HG02623 (cell line): ENCODE data around the gene PRSS33.

Experiments used
- ATAC-seq: cut with Tn5 transposase; IDR thresholded peaks from one replicate; pipeline ENCODE4 v1.9.1; 2021; ENCODE audit warnings: moderate library complexity; ENCODE audit not compliant: unreplicated experiment

Gene PRSS33

DNA sequence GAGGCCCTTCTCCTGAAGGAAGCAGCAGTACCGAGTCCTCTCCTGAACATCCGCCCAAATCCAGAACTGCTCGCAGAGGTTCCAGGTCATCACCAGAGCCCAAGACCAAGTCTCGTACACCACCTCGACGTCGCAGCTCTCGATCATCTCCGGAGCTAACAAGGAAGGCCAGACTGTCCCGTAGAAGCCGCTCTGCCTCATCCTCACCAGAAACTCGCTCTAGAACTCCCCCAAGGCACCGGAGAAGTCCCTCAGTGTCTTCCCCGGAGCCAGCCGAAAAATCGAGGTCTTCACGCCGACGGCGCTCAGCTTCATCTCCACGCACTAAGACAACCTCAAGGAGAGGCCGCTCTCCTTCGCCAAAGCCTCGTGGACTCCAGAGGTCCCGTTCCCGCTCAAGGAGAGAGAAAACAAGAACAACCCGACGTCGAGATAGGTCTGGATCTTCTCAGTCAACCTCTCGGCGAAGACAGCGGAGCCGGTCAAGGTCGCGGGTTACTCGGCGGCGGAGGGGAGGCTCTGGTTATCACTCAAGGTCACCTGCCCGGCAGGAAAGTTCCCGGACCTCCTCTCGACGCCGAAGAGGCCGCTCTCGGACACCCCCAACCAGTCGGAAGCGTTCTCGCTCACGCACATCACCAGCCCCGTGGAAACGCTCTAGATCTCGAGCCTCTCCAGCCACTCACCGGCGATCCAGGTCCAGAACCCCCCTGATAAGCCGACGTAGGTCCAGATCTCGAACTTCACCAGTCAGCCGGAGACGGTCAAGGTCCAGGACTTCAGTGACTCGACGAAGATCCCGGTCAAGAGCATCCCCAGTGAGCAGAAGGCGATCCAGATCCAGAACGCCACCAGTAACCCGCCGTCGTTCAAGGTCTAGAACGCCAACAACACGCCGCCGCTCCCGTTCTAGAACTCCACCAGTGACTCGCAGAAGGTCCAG, 21.6 kb downstream of the PRSS33 start:
- no peak for ATAC-seq

DNA sequence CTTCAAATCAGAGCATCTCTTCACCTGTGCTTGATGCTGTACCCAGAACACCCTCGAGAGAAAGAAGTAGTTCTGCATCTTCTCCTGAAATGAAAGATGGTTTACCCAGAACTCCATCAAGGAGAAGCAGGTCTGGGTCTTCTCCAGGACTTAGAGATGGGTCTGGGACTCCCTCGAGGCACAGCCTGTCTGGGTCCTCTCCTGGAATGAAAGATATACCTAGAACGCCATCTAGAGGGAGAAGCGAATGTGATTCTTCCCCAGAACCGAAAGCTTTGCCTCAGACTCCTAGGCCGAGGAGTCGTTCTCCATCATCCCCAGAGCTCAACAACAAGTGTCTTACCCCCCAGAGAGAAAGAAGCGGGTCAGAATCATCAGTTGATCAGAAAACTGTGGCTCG, 22.6 kb downstream of the PRSS33 start:
- ATAC-seq: no peak

- ATAC-seq: no peak
Measured at GRCh38 chr16:2763173-2763572, 24.2 kb downstream of the PRSS33 start.

GRCh38 chr16:2762711-2763110, 24.6 kb downstream of the PRSS33 start:
- ATAC-seq: no peak

DNA sequence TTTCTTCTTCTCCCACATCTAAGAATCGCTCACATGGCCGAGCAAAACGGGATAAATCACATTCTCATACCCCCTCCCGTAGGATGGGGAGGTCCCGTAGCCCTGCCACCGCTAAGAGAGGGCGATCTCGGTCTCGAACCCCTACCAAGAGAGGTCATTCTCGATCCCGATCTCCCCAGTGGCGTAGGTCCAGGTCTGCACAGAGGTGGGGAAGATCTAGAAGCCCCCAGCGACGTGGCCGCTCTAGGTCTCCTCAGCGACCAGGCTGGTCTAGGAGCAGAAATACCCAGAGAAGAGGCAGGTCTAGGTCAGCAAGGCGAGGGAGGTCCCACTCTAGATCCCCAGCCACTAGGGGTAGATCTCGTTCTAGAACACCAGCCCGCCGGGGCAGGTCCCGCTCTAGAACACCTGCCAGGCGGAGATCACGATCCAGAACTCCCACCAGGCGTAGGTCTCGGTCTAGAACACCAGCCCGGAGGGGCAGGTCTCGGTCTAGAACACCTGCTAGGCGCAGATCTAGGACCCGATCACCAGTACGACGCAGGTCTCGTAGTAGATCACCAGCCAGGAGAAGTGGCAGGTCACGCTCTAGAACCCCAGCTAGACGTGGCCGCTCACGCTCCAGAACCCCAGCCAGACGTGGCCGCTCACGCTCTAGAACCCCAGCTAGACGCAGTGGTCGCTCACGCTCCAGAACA, 25.3 kb downstream of the PRSS33 start:
- ATAC-seq: no peak

GRCh38 chr16:2761472-2761871, 25.9 kb downstream of the PRSS33 start:
- ATAC-seq: no peak

DNA sequence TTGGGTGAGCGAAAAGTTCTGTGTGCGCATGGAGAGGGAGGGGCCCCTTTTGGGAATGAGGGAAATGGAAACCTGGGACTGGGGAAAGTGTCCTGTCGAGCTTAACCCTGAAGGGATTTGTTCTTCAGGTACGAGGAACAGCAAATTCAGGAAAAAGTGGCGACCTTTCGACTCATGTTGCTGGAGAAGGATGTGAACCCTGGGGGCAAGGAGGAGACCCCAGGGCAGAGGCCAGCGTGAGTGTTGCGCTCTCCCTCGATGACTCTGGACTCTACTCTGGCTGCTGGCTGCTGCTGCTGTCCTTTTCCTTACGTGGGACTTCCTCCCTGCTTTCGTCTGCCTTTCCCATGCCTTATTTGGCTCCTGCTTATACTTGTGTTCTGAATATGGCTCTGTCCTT, 30.0 kb downstream of the PRSS33 start:
- ATAC-seq: no peak

DNA sequence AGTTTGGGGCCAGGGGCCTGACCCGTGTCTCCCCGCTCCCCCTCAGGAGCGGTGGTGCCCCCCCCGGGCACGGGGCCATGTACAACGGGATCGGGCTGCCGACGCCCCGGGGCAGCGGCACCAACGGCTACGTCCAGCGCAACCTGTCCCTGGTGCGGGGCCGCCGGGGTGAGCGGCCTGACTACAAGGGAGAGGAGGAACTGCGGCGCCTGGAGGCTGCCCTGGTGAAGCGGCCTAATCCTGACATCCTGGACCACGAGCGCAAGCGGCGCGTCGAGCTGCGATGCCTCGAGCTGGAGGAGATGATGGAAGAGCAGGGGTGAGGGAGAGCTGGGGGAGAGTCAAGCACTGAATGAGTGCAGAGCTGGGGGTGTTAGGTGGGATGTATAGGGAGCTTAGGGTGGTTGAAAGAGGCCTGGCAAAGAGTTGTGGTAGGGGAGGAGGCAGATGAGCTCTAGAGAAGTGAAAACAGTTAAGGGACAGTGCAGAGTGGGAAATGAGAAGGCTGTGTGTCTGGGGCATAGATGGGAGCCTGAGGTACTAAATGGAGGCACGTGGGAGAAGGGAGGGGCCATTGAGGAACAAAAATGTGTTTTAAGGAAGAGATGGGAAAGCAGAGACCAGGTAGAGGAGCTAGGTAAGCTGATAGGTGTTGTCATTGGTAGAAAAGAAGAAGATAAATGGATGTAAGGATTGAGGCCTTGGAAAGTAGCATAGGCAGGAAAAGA, 30.9 kb downstream of the PRSS33 start:
- no peak for ATAC-seq

DNA sequence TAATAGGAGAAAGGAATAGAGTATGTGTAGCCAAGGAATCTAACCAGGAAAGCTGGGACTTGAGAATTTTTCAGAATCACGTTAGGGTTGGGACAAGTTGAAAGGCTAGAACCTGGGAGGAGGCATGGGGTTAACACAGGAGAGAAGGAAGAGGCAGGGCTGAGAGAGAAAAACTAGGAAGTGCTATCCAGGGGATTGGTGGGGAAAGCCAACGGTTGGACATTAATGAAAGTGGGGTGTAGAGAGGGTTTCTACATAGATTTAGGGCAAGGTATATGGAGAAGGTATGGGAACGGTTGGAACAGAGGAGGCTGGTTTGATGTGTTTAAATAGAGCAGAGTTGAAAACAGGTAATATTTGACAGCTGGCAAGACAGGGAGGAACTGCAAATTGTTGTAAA, 32.2 kb downstream of the PRSS33 start:
- no peak for ATAC-seq

GRCh38 chr16:2753733-2754020, 33.7 kb downstream of the PRSS33 start:
- no peak for ATAC-seq

DNA sequence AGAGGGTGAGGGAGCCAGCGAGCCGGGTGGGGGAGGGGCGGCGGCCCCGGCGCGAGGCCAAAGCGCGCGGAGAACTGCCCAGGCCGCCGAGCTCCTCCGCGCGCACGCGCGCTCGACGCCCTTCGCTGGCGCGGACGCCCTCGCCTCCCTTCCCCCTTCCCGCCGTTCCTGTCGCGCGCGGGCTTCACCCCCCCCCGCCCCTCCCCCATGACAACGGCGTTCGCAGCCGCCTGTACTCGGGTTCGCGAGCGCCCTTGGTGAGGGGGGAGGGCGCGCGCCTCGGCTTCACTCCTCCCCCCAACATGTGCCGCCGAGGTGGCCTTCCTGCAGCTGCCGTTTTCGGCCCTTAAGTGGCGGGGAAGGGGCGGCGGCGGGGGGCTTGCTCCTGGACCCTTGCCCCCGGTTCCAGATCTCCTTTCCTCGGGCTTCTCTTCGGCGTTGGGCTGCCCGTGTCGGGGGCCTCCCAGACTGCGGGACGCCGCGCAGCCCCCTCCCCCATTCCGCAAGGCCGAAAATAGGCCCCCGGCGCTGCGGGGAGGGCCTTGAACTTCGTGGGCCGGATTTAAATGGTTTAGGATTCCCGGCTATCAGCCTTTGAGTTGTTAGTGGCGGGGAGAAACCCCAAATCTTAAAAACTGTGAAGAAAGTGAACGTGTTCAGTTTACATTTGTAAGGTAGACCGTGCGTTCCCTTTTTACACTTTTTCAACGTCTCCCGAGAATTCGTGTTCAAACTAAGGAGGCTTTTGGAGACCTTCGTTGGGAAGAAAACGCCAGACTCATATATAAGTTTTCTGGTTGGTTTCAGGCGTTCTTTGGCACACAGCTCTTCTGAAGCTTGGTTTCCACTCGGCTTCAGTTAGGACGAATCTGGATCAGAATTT, 34.3 kb downstream of the PRSS33 start:
- ATAC-seq: peak; percentile 34

DNA sequence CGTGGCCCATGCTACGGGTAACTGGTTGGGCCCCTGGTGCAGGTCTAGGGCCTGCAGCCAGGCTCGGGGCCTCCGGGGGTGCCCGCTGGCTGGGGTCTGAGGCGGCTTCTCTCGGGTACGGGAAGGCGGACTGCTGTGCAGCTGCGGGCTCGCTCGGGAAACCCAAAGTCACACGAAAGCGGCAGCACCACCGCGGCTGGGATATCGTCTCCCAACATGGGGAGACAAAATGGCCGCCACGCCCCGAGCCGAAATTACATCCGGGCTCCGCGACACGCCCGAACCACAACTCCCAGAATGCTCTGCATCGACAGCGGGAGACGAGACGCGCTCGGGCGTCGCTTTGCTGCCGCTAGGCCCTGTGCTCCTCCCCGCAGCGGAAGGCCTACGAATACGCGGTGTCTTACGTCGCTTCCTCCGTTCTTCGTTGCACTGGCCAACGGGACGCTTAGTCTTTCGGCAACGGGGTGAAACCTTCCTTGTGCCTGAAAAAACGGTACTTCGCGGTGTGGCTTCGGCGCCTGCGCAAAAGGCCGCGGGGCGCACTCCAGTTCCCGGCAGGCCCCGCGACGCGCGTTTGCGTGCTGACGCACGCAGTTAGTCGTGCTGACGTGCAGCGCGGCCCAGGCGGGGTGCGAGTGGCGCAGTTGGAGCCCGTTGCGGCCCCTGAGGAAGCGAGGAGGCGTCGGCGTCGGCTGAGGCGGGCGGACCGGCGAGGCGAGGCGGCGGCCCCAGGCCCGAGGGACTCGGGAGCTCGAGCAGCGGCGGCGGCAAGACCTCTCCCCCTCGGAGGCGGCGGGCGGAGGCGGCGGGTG, 35.1 kb downstream of the PRSS33 start, which contains the start of gene SRRM2:
Gene SRRM2 (plus strand): TSS at position 604 of the 815 bp plus-strand sequence. CDS start 3,727 bp downstream, outside the sequence.
- ATAC-seq: peak; percentile 82

DNA sequence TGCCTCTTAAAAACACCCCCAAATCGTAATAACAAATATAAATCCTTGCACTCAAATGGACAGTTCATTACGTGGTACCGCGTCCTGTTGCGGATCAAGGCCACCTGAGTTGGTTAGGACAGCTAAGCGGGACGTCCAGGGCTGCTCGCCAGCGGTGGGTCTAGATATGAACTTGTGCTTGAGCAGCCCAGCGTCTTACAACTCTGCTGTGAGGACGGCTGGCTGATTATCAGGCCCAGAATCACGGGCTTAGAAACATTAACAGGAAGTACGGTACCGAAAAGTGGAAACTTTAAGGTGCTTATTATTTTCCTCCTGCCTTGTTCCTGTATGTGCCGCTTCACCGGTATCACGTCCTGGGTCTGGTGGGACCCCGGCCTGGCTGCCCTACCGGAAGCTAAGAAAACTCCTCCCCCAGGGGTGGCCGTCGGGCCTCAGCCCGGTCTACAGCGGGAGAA, 35.8 kb downstream of the PRSS33 start:
- ATAC-seq: no peak

DNA sequence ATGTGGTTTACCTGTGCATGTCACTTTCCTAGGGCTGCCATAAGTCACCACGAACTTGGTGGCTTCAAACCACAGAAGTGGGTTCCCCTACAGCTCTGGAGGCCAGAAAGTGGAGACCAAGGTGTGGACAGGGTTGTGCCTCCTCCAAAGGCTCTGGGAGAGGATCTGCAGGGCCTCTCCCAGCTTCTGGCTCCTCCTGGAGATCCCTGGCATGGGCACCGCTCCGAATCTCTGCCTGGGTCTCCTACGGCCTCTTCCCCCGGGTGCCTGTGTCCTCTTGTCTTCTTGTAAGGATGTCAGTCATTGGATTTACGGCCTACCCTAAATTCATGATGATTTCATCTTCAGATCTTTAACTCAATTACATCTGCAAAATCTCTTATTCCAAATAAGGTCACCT, 37.4 kb downstream of the PRSS33 start:
- no peak for ATAC-seq

DNA sequence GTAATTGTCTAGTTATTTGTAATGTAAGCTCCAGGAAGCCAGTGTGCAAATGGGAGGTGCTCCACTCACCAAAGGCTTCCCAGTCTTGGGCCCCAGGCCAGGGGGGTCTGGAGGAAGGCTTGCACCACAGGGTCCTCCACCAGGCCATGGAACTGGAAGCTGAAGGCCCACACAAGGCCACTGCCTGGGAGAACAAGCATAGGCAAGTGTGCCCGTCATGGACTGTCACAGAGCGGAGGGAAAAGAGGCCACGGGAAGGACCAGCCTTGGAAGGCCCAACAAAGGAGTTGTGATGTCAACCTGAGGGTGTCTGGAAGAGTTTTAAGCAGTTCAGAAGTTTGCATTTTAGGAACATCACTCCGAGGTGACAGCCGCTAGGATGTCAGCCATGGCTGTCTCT, 37.9 kb downstream of the PRSS33 start:
- no peak for ATAC-seq

GRCh38 chr16:2748757-2749455, 38.5 kb downstream of the PRSS33 start:
- no peak for ATAC-seq

- ATAC-seq: no peak
Measured at GRCh38 chr16:2745961-2746360, 41.4 kb downstream of the PRSS33 start.

DNA sequence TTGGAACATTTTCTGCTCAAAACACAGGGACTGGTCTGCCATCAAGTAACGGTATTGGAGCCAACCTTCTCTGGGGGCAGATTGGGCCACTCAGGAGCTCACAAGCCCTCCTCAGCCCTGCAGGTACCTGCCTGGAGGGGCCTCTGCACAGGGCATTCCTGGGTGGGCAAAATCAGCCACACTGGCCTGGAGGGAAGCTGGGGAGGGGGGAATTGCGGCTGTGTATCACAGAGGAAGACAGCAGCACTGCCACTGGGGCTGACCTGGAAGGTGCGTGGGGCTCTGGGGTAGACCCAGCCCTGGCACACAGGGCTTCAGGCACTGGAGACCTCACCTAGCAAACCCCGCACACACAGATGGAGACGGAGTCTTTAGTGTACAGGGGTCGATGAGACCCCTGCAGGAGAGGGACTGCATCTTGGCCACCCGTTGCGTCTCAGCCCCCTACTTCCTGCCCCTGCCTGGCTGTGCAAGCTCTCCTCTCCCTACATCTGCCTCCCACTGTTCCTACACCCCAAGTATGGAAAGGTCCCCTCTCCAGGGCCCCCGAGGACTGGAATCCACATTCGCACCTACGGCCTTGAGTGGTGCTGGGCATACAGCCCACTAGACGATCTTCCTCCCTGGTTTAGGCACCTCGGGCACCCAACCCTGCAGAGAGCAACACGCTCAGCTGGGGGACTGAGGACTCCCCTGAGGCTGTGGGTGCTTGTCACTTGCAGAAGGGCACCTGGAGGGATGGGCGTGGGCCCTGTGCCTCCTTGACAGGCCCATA, 42.1 kb downstream of the PRSS33 start:
- no peak for ATAC-seq
